H1 (cell line): Measurements from ENCODE around the gene GAMT. TPM values are rescaled to one million over a fixed set of nuclear protein-coding genes. Genes with fewer than 3 reads are reported as not detected.

Experiments used
- GABPA ChIP-seq: IDR thresholded peaks from 2 replicates; pipeline ENCODE4 v1.6.1; 2011; ENCODE audit warnings: mild to moderate bottlenecking, low read length, moderate library complexity, borderline replicate concordance; ENCODE audit not compliant: insufficient read depth
- HDAC2 ChIP-seq, 2 experiments: fragments of 300-600 bp in 1 of 2; sonication (generic) in 1 of 2; IDR thresholded peaks; 2 replicates each; pipeline ENCODE4 v1.6.1; 2011 to 2012; ENCODE audit warnings: low read depth in 2 of 2, low read length in 2 of 2, mild to moderate bottlenecking in 2 of 2, moderate library complexity in 2 of 2, borderline replicate concordance in 1 of 2, inconsistent platforms in 1 of 2
- HDAC6 ChIP-seq: IDR thresholded peaks from one replicate; pipeline ENCODE4 v1.7.1; 2012; ENCODE audit warnings: low read depth, mild to moderate bottlenecking, inconsistent platforms, low read length, moderate library complexity
- KDM5A ChIP-seq: fragments of 200-600 bp; IDR thresholded peaks from 2 replicates; pipeline ENCODE4 v1.7.1; 2012; ENCODE audit warnings: mild to moderate bottlenecking, low read length, inconsistent platforms, mixed read lengths
- POLR2AphosphoS5 ChIP-seq: IDR thresholded peaks from 2 replicates; pipeline ENCODE4 v1.6.1; 2011; ENCODE audit warnings: low read depth, low read length
- RFX5 ChIP-seq: IDR thresholded peaks from 2 replicates; pipeline ENCODE4 v1.6.1; 2011; ENCODE audit warnings: low read depth, low read length, improper control_type of control experiment, borderline replicate concordance
- polyA plus RNA-seq, 7 experiments: library from polyadenylated mRNA; depleted of rRNA in 3 of 7; stranded (reverse) in 5 of 7; unstranded in 2 of 7; fragments of >200 nt in 5 of 7; fragments of 200-250 nt in 2 of 7; gene quantifications; 1 replicate in 5 of 7; 2 replicates in 1 of 7; 4 replicates in 1 of 7; pipeline versions ENCODE4 v1.2.1 to v1.2.3, GENCODE V29; 2011 to 2013; ENCODE audit warnings: missing spikeins in 2 of 7, mixed read lengths in 2 of 7
- total RNA-seq: library from RNA; stranded (reverse); fragmentation: NEBNext Ultra II Directional; extraction: Animal tissue kit (Norgen Biotek cat#: 25700); gene quantifications from 2 replicates; pipeline ENCODE4 v1.2.1, GENCODE V29; 2021

Gene GAMT
- total and polyA plus RNA-seq, 2 of the 8 experiments (the other 6 are each of a cell fraction or from before 2014, with no cell fraction given) = 17.2 to 35.6 TPM

DNA sequence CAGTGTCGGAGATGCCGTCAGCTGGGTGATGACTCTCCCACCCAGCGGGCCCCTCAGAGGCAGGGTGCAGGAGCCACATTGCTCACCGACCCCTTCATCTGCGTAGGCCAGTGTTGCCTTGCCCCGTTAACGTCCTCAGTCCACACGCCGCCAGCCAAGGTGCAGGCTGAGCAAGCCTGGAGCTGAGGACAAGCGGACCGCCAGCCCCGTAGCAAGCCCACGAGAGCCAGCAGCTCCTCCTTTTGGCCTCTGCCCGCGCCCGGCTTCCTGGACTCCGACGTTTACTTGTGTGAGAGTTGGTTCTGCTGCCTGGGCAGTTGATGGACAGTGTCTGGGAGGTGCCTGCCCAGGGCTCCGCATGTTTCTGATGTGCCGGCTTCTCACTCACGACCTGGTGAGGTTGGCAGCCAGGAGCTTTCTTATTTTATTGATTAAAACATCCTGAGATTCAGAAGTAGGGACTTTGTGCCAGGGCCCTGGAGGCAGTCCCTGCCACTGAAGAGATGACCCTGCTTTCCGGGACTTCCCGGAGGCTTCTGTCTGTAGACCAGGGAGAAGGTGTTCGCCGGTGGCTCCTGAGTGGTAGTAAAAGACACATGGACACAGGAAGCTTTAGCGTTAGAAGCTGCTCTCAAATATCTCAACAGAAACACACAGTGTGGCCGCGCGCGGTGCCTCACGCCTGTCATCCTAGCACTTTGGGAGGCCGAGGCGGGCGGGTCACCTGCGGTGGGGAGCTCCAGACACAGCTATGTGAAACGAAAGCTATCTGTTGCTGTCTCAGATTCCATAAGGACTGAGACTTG, 11.9 kb upstream of the GAMT start (continued):
- no peak for TF ChIP-seq HDAC2 (IDR thresholded peaks at IDR 0.05; ENCODE audit: borderline replicate concordance in 1 of 2, low read depth in 2 of 2, low read length in 2 of 2)
- no peak for TF ChIP-seq POLR2AphosphoS5
- no peak for TF ChIP-seq GABPA
- no peak for TF ChIP-seq RFX5
- TF ChIP-seq HDAC6 = no peak
- no peak for TF ChIP-seq KDM5A
